ENCODE measurements around the gene WARS2. TPM values are rescaled to one million over a fixed set of nuclear protein-coding genes. Genes with fewer than 3 reads are reported as not detected.
"Not testable (repeated sequence)": the region's sequence is repeated elsewhere in the genome, so short reads cannot be mapped to it uniquely, and the experiment has no call there.

WARS2 gene
- total and polyA plus RNA-seq, 4 donors = 4.6 to 33.2 (median 11.3) TPM

DNA sequence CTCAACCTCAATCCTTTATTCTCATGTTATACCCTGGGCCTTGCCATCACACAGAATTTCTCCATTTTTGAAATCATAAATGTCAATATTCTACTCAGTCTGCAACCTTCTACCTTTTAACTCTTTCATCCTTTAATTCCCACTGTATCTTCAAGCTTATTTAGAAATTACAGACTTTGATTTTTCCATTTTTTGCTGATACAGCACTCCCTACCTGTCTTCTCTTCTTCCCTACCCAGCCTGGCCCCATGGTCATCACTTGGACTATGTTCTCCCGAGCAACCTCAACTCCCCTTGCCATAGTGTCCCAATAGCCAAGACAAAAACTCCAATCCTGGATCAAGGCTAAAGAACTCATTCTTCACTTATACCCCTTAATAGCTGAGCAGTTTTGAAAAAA lies 14.6 kb downstream of the WARS2 start:
- H3K27me3 ChIP-seq (ENCODE audit: control insufficient read depth in 3 of 3, insufficient read depth in 3 of 3, low read length in 2 of 3) = no peaks in the 10 kb centered on the region
- DNase-seq (no peak), ATAC-seq (ENCODE audit: insufficient read depth, low FRiP score) (no peak)
- 98 to 100% methylated on average over 1 of the region's 1 CpG for WGBS, 2 donors
- TF ChIP-seq, protein P1, sequence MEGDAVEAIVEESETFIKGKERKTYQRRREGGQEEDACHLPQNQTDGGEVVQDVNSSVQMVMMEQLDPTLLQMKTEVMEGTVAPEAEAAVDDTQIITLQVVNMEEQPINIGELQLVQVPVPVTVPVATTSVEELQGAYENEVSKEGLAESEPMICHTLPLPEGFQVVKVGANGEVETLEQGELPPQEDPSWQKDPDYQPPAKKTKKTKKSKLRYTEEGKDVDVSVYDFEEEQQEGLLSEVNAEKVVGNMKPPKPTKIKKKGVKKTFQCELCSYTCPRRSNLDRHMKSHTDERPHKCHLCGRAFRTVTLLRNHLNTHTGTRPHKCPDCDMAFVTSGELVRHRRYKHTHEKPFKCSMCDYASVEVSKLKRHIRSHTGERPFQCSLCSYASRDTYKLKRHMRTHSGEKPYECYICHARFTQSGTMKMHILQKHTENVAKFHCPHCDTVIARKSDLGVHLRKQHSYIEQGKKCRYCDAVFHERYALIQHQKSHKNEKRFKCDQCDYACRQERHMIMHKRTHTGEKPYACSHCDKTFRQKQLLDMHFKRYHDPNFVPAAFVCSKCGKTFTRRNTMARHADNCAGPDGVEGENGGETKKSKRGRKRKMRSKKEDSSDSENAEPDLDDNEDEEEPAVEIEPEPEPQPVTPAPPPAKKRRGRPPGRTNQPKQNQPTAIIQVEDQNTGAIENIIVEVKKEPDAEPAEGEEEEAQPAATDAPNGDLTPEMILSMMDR (IDR thresholded peaks at IDR 0.05; ENCODE audit: control extremely low read depth, extremely low read depth) = no peak
- peaks cover 0 to 9% (median 0%) of the 10 kb centered on the region in 5 donors for H3K4me1 ChIP-seq (ENCODE audit: control insufficient read depth in 5 of 5, insufficient read depth in 5 of 5, low read length in 5 of 5)
- no peaks in the 10 kb centered on the region for H3K9me3 ChIP-seq (ENCODE audit: control insufficient read depth in 4 of 4, insufficient read depth in 3 of 4, low read length in 3 of 4)
- no peak overlapping the region for H3K27ac ChIP-seq (ENCODE audit: low read depth in 1 of 2, low read length in 1 of 2)
- H3K4me3 ChIP-seq = no peak overlapping the region
- H3K36me3 ChIP-seq (ENCODE audit: control insufficient read depth in 4 of 4, insufficient read depth in 4 of 4, low read length in 4 of 4) = no peaks in the 10 kb centered on the region
- no peak overlapping the region for H3K9ac ChIP-seq (ENCODE audit: insufficient read depth in 1 of 2, low read length in 2 of 2)

GRCh38 chr1:119124764-119125163 lies 15.7 kb downstream of the WARS2 start:
- H3K9me3 ChIP-seq (ENCODE audit: control insufficient read depth in 4 of 4, insufficient read depth in 3 of 4, low read length in 3 of 4) = no peaks in the 10 kb centered on the region
- DNase-seq (no peak), ATAC-seq (ENCODE audit: insufficient read depth, low FRiP score) (no peak)
- no peaks in the 10 kb centered on the region for H3K27me3 ChIP-seq (ENCODE audit: control insufficient read depth in 3 of 3, insufficient read depth in 3 of 3, low read length in 2 of 3)
- H3K36me3 ChIP-seq (ENCODE audit: control insufficient read depth in 4 of 4, insufficient read depth in 4 of 4, low read length in 4 of 4) = no peaks in the 10 kb centered on the region
- H3K4me1 ChIP-seq (ENCODE audit: control insufficient read depth in 5 of 5, insufficient read depth in 5 of 5, low read length in 5 of 5) = peaks cover 0 to 9% (median 0%) of the 10 kb centered on the region in 5 donors
- TF ChIP-seq, protein P1 (IDR thresholded peaks at IDR 0.05; ENCODE audit: control extremely low read depth, extremely low read depth) = no peak
- peak overlapping the region in 1 of 2 donors; percentile 9 for H3K9ac ChIP-seq (ENCODE audit: insufficient read depth in 1 of 2, low read length in 2 of 2)
- H3K4me3 ChIP-seq = no peak overlapping the region
- 88 to 89% methylated on average over 3 of the region's 3 CpGs for WGBS, 2 donors
- H3K27ac ChIP-seq (ENCODE audit: low read depth in 1 of 2, low read length in 1 of 2) = no peak overlapping the region

DNA sequence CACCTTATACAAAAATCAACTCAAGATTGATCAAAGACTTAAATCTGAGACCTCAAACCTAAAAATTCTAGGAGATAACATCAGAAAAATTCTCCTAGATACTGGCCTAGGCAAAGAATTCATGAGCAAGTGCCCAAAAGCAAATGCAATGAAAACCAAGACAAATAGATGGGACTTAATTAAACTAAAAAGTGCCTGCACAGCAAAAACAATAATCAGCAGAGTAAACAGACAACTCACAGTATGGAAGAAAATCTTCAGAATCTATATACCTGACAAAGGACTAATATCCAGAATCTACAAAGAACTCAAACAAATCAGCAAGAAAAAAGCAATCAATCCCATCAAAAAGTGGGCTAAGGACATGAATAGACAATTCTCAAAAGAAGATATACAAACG lies 18.6 kb downstream of the WARS2 start:
- not testable (repeated sequence) for H3K4me1 ChIP-seq (ENCODE audit: control insufficient read depth in 5 of 5, insufficient read depth in 5 of 5, low read length in 5 of 5); H3K27me3 ChIP-seq (ENCODE audit: control insufficient read depth in 3 of 3, insufficient read depth in 3 of 3, low read length in 2 of 3); ATAC-seq (ENCODE audit: insufficient read depth, low FRiP score); H3K27ac ChIP-seq (ENCODE audit: low read depth in 1 of 2, low read length in 1 of 2); H3K9ac ChIP-seq (ENCODE audit: insufficient read depth in 1 of 2, low read length in 2 of 2); H3K4me3 ChIP-seq; DNase-seq; H3K36me3 ChIP-seq (ENCODE audit: control insufficient read depth in 4 of 4, insufficient read depth in 4 of 4, low read length in 4 of 4); H3K9me3 ChIP-seq (ENCODE audit: control insufficient read depth in 4 of 4, insufficient read depth in 3 of 4, low read length in 3 of 4)
- WGBS, 2 donors = 77 to 85% methylated on average over 1 of the region's 1 CpG

DNA sequence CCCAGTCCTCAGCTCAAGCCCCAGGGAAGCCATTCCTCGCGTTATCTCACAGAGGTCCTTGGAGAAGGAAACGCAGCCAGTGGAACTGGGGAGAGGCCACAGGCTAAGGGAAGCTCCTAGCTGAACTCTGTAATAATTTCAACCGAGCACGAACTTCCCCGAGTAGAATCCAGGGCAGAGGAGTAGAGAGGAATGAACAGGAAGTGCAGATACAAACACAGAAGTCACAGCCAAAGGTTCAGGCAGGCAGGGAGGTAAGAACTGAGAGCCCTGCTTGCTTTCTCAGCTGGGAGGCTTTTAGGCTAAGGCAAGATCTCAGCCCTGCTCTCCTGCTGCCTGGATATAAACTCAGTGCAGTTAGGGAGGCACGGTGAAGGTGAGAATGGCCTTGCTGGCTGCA lies 23.7 kb downstream of the WARS2 start:
- Histone ChIP-seq H3K27ac (ENCODE audit: low read depth in 1 of 2, low read length in 1 of 2) (no peak overlapping the region), H3K4me1 (ENCODE audit: control insufficient read depth in 5 of 5, insufficient read depth in 5 of 5, low read length in 5 of 5) (peaks cover 0 to 29% (median 1%) of the 10 kb centered on the region in 5 donors), H3K36me3 (ENCODE audit: control insufficient read depth in 4 of 4, insufficient read depth in 4 of 4, low read length in 4 of 4) (no peaks in the 10 kb centered on the region), H3K9ac (ENCODE audit: insufficient read depth in 1 of 2, low read length in 2 of 2) (no peak overlapping the region), H3K9me3 (ENCODE audit: control insufficient read depth in 4 of 4, insufficient read depth in 3 of 4, low read length in 3 of 4) (no peaks in the 10 kb centered on the region), H3K27me3 (ENCODE audit: control insufficient read depth in 3 of 3, insufficient read depth in 3 of 3, low read length in 2 of 3) (no peaks in the 10 kb centered on the region), H3K4me3 (no peak overlapping the region)
- TF ChIP-seq, protein P1 (IDR thresholded peaks at IDR 0.05; ENCODE audit: control extremely low read depth, extremely low read depth) = no peak
- ATAC-seq (ENCODE audit: insufficient read depth, low FRiP score) (no peak), DNase-seq (no peak)
- WGBS, 2 donors = 61 to 68% methylated on average over 7 of the region's 7 CpGs
